Trophoblast cell (in vitro differentiated cells and primary cell): Measurements from ENCODE around the gene CCSER2.

Experiments used
- DNase-seq, 2 donors: peaks; one replicate each; pipeline ENCODE4 v3.0.0-alpha.2; 2016
- H2AFZ ChIP-seq: 2 replicates; pipeline ENCODE4 v1.6.1; 2013; ENCODE audit warnings: low read length, moderate library complexity, mild to moderate bottlenecking; ENCODE audit not compliant: insufficient read depth, poor library complexity
- H2AK5ac ChIP-seq: 2 replicates; pipeline ENCODE4 v1.6.1; 2013; ENCODE audit warnings: mild to moderate bottlenecking, low read length
- H2BK120ac ChIP-seq: 2 replicates; pipeline ENCODE4 v1.6.1; 2013; ENCODE audit warnings: low read length, mild to moderate bottlenecking, moderate library complexity; ENCODE audit not compliant: insufficient read depth, poor library complexity
- H2BK12ac ChIP-seq: 2 replicates; pipeline ENCODE4 v1.6.1; 2013; ENCODE audit warnings: mild to moderate bottlenecking, low read length, moderate library complexity
- H2BK5ac ChIP-seq: 2 replicates; pipeline ENCODE4 v1.6.1; 2013; ENCODE audit warnings: low read length, low read depth, moderate library complexity, mild to moderate bottlenecking; ENCODE audit not compliant: poor library complexity
- H3K14ac ChIP-seq: 2 replicates; pipeline ENCODE4 v1.6.1; 2013; ENCODE audit warnings: mild to moderate bottlenecking, low read length
- H3K18ac ChIP-seq: 2 replicates; pipeline ENCODE4 v1.6.1; 2013; ENCODE audit warnings: mild to moderate bottlenecking, low read length
- H3K23ac ChIP-seq: 2 replicates; pipeline ENCODE4 v1.6.1; 2013; ENCODE audit warnings: low read length
- H3K27ac ChIP-seq: 2 replicates; pipeline ENCODE4 v1.5.1; 2013; ENCODE audit warnings: low read depth, mild to moderate bottlenecking, inconsistent platforms, low read length, moderate library complexity
- H3K27me3 ChIP-seq: 2 replicates; pipeline ENCODE4 v1.6.1; 2013; ENCODE audit warnings: inconsistent platforms, mild to moderate bottlenecking, low read length, moderate library complexity; ENCODE audit not compliant: insufficient read depth
- H3K36me3 ChIP-seq, 2 experiments: 1 replicate in 1 of 2; 2 replicates in 1 of 2; pipeline ENCODE4 v1.6.1; 2013; ENCODE audit warnings: low read length in 2 of 2, mild to moderate bottlenecking in 2 of 2, moderate library complexity in 1 of 2; ENCODE audit not compliant: insufficient read depth in 2 of 2, control insufficient read depth in 1 of 2
- H3K4ac ChIP-seq: 2 replicates; pipeline ENCODE4 v1.6.1; 2013; ENCODE audit warnings: low read depth, mild to moderate bottlenecking, low read length, moderate library complexity
- H3K4me1 ChIP-seq, 2 experiments: 1 replicate in 1 of 2; 2 replicates in 1 of 2; pipeline ENCODE4 v1.6.1; 2013; ENCODE audit warnings: low read length in 2 of 2, mild to moderate bottlenecking in 2 of 2, moderate library complexity in 1 of 2; ENCODE audit not compliant: insufficient read depth in 2 of 2, control insufficient read depth in 1 of 2
- H3K4me2 ChIP-seq: 2 replicates; pipeline ENCODE4 v1.6.1; 2013; ENCODE audit warnings: inconsistent platforms, mild to moderate bottlenecking, low read length, moderate library complexity
- H3K4me3 ChIP-seq: 2 replicates; pipeline ENCODE4 v1.5.1; 2013; ENCODE audit warnings: mild to moderate bottlenecking, low read depth, low read length, inconsistent platforms
- H3K79me1 ChIP-seq: one replicate; pipeline ENCODE4 v1.6.1; 2013; ENCODE audit warnings: low read length
- H3K79me2 ChIP-seq: 2 replicates; pipeline ENCODE4 v1.6.1; 2013; ENCODE audit warnings: low read length, mild to moderate bottlenecking; ENCODE audit not compliant: control insufficient read depth, insufficient read depth, poor library complexity
- H3K9ac ChIP-seq: 2 replicates; pipeline ENCODE4 v1.6.1; 2013; ENCODE audit warnings: mild to moderate bottlenecking, low read length
- H3K9me3 ChIP-seq: 2 replicates; pipeline ENCODE4 v1.6.1; 2013; ENCODE audit warnings: low read depth, mild to moderate bottlenecking, control low read depth, inconsistent platforms, low read length; ENCODE audit not compliant: insufficient read depth
- H4K12ac ChIP-seq: 2 replicates; pipeline ENCODE4 v1.6.1; 2013; ENCODE audit warnings: low read depth, mild to moderate bottlenecking, low read length, moderate library complexity
- H4K8ac ChIP-seq: 2 replicates; pipeline ENCODE4 v1.6.1; 2013; ENCODE audit warnings: low read depth, mild to moderate bottlenecking, low read length, moderate library complexity
- H4K91ac ChIP-seq: one replicate; pipeline ENCODE4 v1.6.1; 2013; ENCODE audit warnings: low read depth, mild to moderate bottlenecking, low read length, moderate library complexity
- WGBS: extraction: QIAGEN DNeasy Blood & Tissue Kit; methylation state at CpG from one replicate; pipeline ENCODE4 v1.1.7; 2013; ENCODE audit warnings: missing lambda C conversion rate; ENCODE audit not compliant: insufficient read length, insufficient coverage; ENCODE audit errors: extremely low coverage; 5-methylcytosine and 5-hydroxymethylcytosine counted together

Gene CCSER2

DNA sequence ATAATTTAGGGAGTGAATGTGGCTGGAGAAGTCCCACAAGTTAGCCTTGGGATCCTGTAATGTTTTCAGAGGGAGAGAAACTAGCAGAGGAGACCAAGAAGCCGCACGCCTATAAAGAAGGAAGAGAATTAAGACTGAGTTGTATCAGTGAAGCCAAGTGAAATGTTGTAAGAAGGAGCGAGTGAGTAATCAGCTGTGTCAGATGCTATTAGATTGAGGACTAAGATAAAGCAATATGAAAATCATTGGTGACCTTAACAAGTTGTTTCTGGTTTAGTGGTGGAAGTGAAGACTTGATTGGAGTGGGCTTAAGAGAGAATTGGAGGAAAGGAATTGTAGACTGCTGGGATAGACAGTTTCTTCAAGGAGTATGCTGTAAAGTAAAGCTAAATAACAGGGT lies 8.8 kb downstream of the CCSER2 start:
- no CpG with 5 or more reads among the region's 3 CpGs for WGBS
- Histone ChIP-seq H2BK12ac (no peak overlapping the region), H4K12ac (no peak overlapping the region), H2BK120ac (no peak overlapping the region), H2BK5ac (no peak overlapping the region), H2AFZ (no peak overlapping the region), H3K4me1 (peaks cover 20 to 22% of the 10 kb centered on the region in 2 experiments), H3K36me3 (no peaks in the 10 kb centered on the region), H3K23ac (no peak overlapping the region), H3K9ac (no peak overlapping the region), H2AK5ac (no peak overlapping the region), H3K14ac (no peak overlapping the region), H3K4ac (no peak overlapping the region), H3K79me2 (peaks cover 11% of the 10 kb centered on the region), H3K18ac (no peak overlapping the region), H4K91ac (no peak overlapping the region), H3K4me2 (peak overlapping the region; percentile 5), H4K8ac (no peak overlapping the region), H3K27ac (peak overlapping the region; percentile 80), H3K4me3 (no peak overlapping the region), H3K9me3 (no peaks in the 10 kb centered on the region), H3K79me1 (peaks cover 10% of the 10 kb centered on the region), H3K27me3 (no peaks in the 10 kb centered on the region)
- peak in 1 of 2 donors; percentile 56 for DNase-seq

DNA sequence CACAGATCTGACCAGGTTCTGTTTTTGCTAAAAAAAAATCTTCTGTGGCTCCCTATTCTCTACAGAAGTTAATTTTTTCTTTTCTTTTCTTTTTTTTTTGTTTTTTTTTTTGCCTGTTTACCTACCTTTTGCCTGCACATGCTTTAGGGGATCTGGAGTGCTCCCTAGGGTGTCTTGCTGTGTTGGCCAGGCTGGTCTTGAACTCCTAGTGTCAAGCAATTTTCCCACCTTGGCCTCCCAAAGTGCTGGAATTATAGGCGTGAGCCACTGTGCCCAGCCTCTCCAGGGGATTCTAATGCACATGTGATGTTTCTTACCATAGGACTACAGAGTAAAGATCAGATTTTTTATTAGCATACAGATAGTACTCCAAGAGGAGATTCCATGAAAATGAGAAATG lies 10.6 kb downstream of the CCSER2 start:
- H2AFZ ChIP-seq = no peak overlapping the region
- H3K79me1 ChIP-seq = peaks cover 10% of the 10 kb centered on the region
- H4K12ac ChIP-seq = no peak overlapping the region
- no peak for DNase-seq
- no peak overlapping the region for H3K9ac ChIP-seq
- H2AK5ac ChIP-seq = no peak overlapping the region
- no CpG with 5 or more reads among the region's 1 CpG for WGBS
- H3K36me3 ChIP-seq = no peaks in the 10 kb centered on the region
- H3K18ac ChIP-seq = no peak overlapping the region
- H2BK120ac ChIP-seq = no peak overlapping the region
- peaks cover 17 to 20% of the 10 kb centered on the region in 2 experiments for H3K4me1 ChIP-seq
- H3K23ac ChIP-seq = no peak overlapping the region
- no peak overlapping the region for H3K4me2 ChIP-seq
- H4K91ac ChIP-seq = no peak overlapping the region
- H3K79me2 ChIP-seq = peaks cover 11% of the 10 kb centered on the region
- no peaks in the 10 kb centered on the region for H3K27me3 ChIP-seq
- no peak overlapping the region for H3K27ac ChIP-seq
- no peaks in the 10 kb centered on the region for H3K9me3 ChIP-seq
- H3K14ac ChIP-seq = no peak overlapping the region
- H3K4me3 ChIP-seq = no peak overlapping the region
- H2BK5ac ChIP-seq = no peak overlapping the region
- peak overlapping the region; percentile 56 for H3K4ac ChIP-seq
- H2BK12ac ChIP-seq = no peak overlapping the region
- no peak overlapping the region for H4K8ac ChIP-seq

DNA sequence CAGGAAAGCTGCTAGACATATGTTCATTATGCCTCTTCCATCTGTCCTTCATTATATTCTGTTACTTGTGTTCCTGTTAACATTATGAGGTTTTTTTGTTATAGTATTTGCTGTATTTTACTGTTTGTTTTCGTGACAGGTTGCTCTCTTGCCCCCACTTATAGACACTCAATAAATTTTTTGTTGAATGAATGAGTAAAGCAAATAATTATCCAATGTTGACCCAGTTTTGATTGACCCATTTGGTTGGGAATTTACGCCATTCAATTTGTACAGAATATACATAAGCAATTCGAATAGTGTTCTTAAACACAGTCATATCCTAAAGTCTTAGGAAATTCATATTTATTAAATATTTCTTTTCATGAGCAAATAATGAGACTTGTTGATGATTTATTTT lies 11.8 kb downstream of the CCSER2 start:
- no peak overlapping the region for H2BK12ac ChIP-seq
- no peaks in the 10 kb centered on the region for H3K27me3 ChIP-seq
- no CpG with 5 or more reads among the region's 3 CpGs for WGBS
- H3K4me3 ChIP-seq = no peak overlapping the region
- no peaks in the 10 kb centered on the region for H3K36me3 ChIP-seq
- no peak for DNase-seq
- H3K4ac ChIP-seq = peak overlapping the region; percentile 72
- no peak overlapping the region for H4K91ac ChIP-seq
- H2AFZ ChIP-seq = no peak overlapping the region
- no peak overlapping the region for H3K4me2 ChIP-seq
- peaks cover 14 to 18% of the 10 kb centered on the region in 2 experiments for H3K4me1 ChIP-seq
- no peak overlapping the region for H3K14ac ChIP-seq
- no peak overlapping the region for H3K18ac ChIP-seq
- H4K8ac ChIP-seq = no peak overlapping the region
- peaks cover 6% of the 10 kb centered on the region for H3K79me1 ChIP-seq
- H3K79me2 ChIP-seq = peaks cover 9% of the 10 kb centered on the region
- no peak overlapping the region for H3K23ac ChIP-seq
- H4K12ac ChIP-seq = no peak overlapping the region
- H2BK120ac ChIP-seq = no peak overlapping the region
- no peak overlapping the region for H2AK5ac ChIP-seq
- H3K27ac ChIP-seq = no peak overlapping the region
- no peak overlapping the region for H3K9ac ChIP-seq
- H3K9me3 ChIP-seq = no peaks in the 10 kb centered on the region
- no peak overlapping the region for H2BK5ac ChIP-seq

DNA sequence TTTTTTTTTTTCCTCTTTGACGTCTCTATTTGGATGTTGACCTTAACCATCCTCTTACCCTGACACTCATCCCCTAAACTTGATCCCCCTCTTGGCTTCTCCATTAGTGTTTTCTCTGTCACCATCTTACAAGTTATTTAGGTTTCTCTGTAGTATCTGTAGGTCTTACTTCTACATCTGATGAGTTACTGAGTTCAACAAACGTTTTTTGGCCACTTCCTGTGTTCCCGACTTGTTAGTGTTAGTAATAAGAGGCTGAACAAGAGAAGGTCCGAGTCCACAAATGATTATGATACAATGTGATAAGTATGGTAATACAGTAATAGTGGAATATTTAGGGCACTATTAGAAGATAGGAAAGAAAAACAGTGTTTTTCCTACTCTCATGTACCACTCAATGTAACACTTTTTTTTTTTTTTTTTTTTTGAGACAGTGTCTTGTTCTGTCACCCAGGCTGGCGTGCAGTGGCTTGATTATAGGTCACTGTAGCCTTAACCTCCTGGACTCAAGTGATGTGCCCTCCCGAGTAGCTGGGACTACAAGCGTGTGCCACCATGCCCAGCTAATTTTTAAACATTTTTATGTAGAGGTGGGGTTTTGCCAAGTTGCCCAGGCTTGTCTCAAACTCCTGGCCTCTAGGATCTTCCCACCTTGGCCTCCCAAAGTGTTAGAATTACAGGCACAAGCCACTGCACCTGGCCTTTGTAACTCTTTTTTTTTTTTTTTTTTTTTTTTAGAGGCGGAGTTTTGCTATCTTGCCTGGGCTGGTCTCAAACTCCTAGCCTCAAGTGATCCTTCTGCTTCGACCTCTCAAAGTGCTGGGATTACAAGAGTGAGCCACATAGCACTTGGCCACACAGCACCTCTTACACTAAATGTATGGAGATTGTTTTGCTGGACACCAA lies 12.5 kb downstream of the CCSER2 start:
- Histone ChIP-seq H4K8ac (no peak overlapping the region), H2AFZ (no peak overlapping the region), H3K4ac (peak overlapping the region; percentile 47), H3K36me3 (no peaks in the 10 kb centered on the region), H3K4me3 (no peak overlapping the region), H3K4me2 (no peak overlapping the region), H3K27me3 (no peaks in the 10 kb centered on the region), H3K14ac (no peak overlapping the region), H3K27ac (no peak overlapping the region), H3K4me1 (peaks cover 14 to 15% of the 10 kb centered on the region in 2 experiments), H2BK5ac (no peak overlapping the region), H3K79me1 (peaks cover 5% of the 10 kb centered on the region), H4K91ac (no peak overlapping the region), H2AK5ac (no peak overlapping the region), H4K12ac (no peak overlapping the region), H2BK12ac (no peak overlapping the region), H2BK120ac (no peak overlapping the region), H3K18ac (no peak overlapping the region), H3K9me3 (no peaks in the 10 kb centered on the region), H3K23ac (no peak overlapping the region), H3K79me2 (peaks cover 9% of the 10 kb centered on the region), H3K9ac (no peak overlapping the region)
- WGBS = no CpG with 5 or more reads among the region's 9 CpGs
- no peak for DNase-seq
